Stomach (tissue), 4 donors: ENCODE measurements around the gene KIAA1671.

Experiments
- EP300 ChIP-seq: sonication (generic); formaldehyde crosslinking; IDR thresholded peaks from one replicate; pipeline ENCODE4 v1.6.1; 2017; ENCODE audit warnings: antibody characterized with exemption
- POLR2A ChIP-seq, 4 donors: fragments of 450-650 bp; IDR thresholded peaks; one replicate each; pipeline ENCODE4 v1.6.1; 2016; ENCODE audit warnings: antibody characterized with exemption in 4 of 4, control low read depth in 2 of 4, mild to moderate bottlenecking in 1 of 4, moderate library complexity in 1 of 4
- POLR2AphosphoS5 ChIP-seq, 3 donors: sonication (generic); formaldehyde crosslinking; IDR thresholded peaks; one replicate each; pipeline ENCODE4 v1.6.1; 2016; ENCODE audit warnings: antibody characterized with exemption in 3 of 3
- TF ChIP-seq, protein P1 (sequence below), 7 experiments: fragments of 450-650 bp in 4 of 7; fragments of 200-600 bp in 3 of 7; sonication (generic) in 3 of 7; IDR thresholded peaks; one replicate each; pipeline ENCODE4 v1.5.1; 2016 to 2019; ENCODE audit warnings: antibody characterized with exemption in 7 of 7, control low read depth in 2 of 7, mild to moderate bottlenecking in 1 of 7

DNA sequence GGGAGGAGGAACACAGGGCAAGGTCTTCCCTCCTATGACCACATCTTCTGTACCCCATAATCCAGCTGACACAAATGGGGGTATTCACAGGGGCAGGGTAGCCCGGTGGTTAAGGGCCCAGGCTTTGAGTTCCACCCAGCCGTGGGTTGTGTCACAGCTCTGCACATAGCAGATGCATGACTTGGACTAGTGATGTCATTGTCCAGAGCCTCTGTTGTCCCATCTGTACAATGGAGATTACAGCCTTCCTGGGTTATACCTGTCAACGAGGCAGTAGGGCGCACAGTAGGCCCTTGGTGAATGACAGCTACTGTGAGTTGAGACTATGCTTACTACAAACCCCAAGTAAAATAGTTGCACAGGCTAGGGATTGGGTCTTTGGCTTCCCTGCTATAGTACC is 147.9 kb downstream of the KIAA1671 start:
- TF ChIP-seq EP300 (no peak), POLR2AphosphoS5 (IDR thresholded peaks at IDR 0.05) (no peak), POLR2A (IDR thresholded peaks at IDR 0.05) (no peak)
- TF ChIP-seq, protein P1, sequence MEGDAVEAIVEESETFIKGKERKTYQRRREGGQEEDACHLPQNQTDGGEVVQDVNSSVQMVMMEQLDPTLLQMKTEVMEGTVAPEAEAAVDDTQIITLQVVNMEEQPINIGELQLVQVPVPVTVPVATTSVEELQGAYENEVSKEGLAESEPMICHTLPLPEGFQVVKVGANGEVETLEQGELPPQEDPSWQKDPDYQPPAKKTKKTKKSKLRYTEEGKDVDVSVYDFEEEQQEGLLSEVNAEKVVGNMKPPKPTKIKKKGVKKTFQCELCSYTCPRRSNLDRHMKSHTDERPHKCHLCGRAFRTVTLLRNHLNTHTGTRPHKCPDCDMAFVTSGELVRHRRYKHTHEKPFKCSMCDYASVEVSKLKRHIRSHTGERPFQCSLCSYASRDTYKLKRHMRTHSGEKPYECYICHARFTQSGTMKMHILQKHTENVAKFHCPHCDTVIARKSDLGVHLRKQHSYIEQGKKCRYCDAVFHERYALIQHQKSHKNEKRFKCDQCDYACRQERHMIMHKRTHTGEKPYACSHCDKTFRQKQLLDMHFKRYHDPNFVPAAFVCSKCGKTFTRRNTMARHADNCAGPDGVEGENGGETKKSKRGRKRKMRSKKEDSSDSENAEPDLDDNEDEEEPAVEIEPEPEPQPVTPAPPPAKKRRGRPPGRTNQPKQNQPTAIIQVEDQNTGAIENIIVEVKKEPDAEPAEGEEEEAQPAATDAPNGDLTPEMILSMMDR (IDR thresholded peaks at IDR 0.05): no peak
